Measurements from ENCODE around the gene DGKA. TPM values are rescaled to one million over a fixed set of nuclear protein-coding genes. Genes with fewer than 3 reads are reported as not detected.

Gene DGKA
- total and polyA plus RNA-seq, 2 of the 4 experiments (the other 2 are of a cell fraction): 71.9 to 75.1 TPM

- Histone ChIP-seq H2AK5ac (ENCODE audit: low read depth, low read length) (no peak overlapping the region), H3K9ac (ENCODE audit: low read depth, low read length) (no peak overlapping the region), H3K14ac (replicated peaks; ENCODE audit: low read depth, low read length) (no peak overlapping the region), H3K36me3 (ENCODE audit: control insufficient read depth, insufficient read depth, low read length) (peaks cover 46% of the 10 kb centered on the region), H3K18ac (ENCODE audit: low read depth, low read length) (no peak overlapping the region), H3K56ac (ENCODE audit: extremely low read depth, insufficient read depth, low read length) (no peak overlapping the region), H3K4ac (ENCODE audit: low read depth, low read length) (no peak overlapping the region), H2BK20ac (ENCODE audit: low read depth, low read length) (no peak overlapping the region), H2BK5ac (ENCODE audit: low read depth, low read length, poor library complexity, severe bottlenecking) (no peak overlapping the region), H2BK15ac (ENCODE audit: low read depth, low read length) (no peak overlapping the region), H4K5ac (ENCODE audit: low read depth, low read length) (no peak overlapping the region), H2AK9ac (replicated peaks; ENCODE audit: low read depth, low read length, poor library complexity) (no peak overlapping the region), H4K8ac (ENCODE audit: low read depth in 2 of 2, low read length in 2 of 2) (no peak overlapping the region), H4K91ac (ENCODE audit: insufficient read depth, low read depth, low read length) (no peak overlapping the region), H3K79me1 (ENCODE audit: low read depth in 1 of 2, low read length in 2 of 2) (peaks cover 22 to 51% of the 10 kb centered on the region in 2 experiments), H4K20me1 (ENCODE audit: insufficient read depth, low read length) (peaks cover 20% of the 10 kb centered on the region; the same call in 1 of the 2 replicates), H3K9me3 (ENCODE audit: control insufficient read depth, insufficient read depth, low read length) (no peaks in the 10 kb centered on the region), H2AFZ (replicated peaks; ENCODE audit: low read length, poor library complexity) (no peak overlapping the region), H3K9me1 (ENCODE audit: insufficient read depth, low read length) (no peaks in the 10 kb centered on the region), H3K27me3 (ENCODE audit: control insufficient read depth, insufficient read depth, low read length) (no peaks in the 10 kb centered on the region), H2BK120ac (ENCODE audit: low read depth, low read length) (no peak overlapping the region), H3K23ac (ENCODE audit: low read depth, low read length) (no peak overlapping the region), H3K4me1 (ENCODE audit: control insufficient read depth, insufficient read depth, low read length) (peaks cover 2% of the 10 kb centered on the region; the same call in 1 of the 2 replicates), H3K4me2 (ENCODE audit: low read depth, low read length) (no peak overlapping the region), H3K4me3 (ENCODE audit: insufficient read depth, low read depth, low read length) (no peak overlapping the region), H3K27ac (ENCODE audit: insufficient read depth, low read length) (no peak overlapping the region)
- 80% methylated on average over 2 of the region's 4 CpGs; no CpG with 5 or more reads in 1 of the 2 experiments for WGBS, 2 experiments (ENCODE audit: extremely low coverage in 2 of 2, insufficient read length in 1 of 2)
- no peak for ATAC-seq (ENCODE audit: low read depth)
- TF ChIP-seq RFX5 (IDR thresholded peaks at IDR 0.05; ENCODE audit: low read depth, low read length): no peak
- TF ChIP-seq MAZ (IDR thresholded peaks at IDR 0.05; ENCODE audit: borderline replicate concordance, low read depth, low read length): no peak
- peak; percentile 74 for TF ChIP-seq MAFK (IDR thresholded peaks at IDR 0.05; ENCODE audit: low read depth, low read length)
- intact Hi-C loops (cut with micrococcal nuclease) (no loop called here), dilution Hi-C loops (cut with HindIII; ENCODE audit: low sequenced_read_pairs, unreplicated experiment) (no loop called here), in situ Hi-C loops (cut with MboI; ENCODE audit: low sequenced_read_pairs) (no loop called here)
- no TSS peak for BruUV-seq (replicated peaks)
- no peak for DNase-seq
- ChIA-PET POLR2A (ENCODE audit: unreplicated experiment) (interaction anchor here (0.6 kb wide), 1 partner anchor 13 kb away, joined by 6 read pairs; no protein-coding TSS in a partner anchor), CTCF (interaction anchor here (0.7 to 1.1 kb wide), 2 partner anchors 9 to 12 kb away, joined by 3 to 4 read pairs; no protein-coding TSS in a partner anchor)
These were observed 52.4 kb downstream of the DGKA start for GRCh38 chr12:55983232-55983842.

All from IMR-90 (cell line).